RWPE1 (cell line): ENCODE results near the gene GPR161.

Experiments
- CTCF ChIA-PET: fragments of 350-600 bp; sonication (Branson Sonifier 250); formaldehyde crosslinking; extraction: SDS; loops from one replicate; lab custom pipeline; 2021; lab: Yijun Ruan, JAX
- POLR2A ChIA-PET: fragments of 400-600 bp; formaldehyde crosslinking; extraction: SDS; loops from one replicate; lab custom pipeline; 2020; ENCODE audit warnings: antibody characterized with exemption; ENCODE audit not compliant: low non-redundant PET; lab: Yijun Ruan, JAX
- DNase-seq: peaks from one replicate; pipeline ENCODE4 v3.0.0; 2012; ENCODE audit warnings: low spot score
- H3K27ac ChIP-seq: fragments of 450-650 bp; 2 replicates; pipeline ENCODE4 v1.5.1; 2017
- TF ChIP-seq, protein P1 (sequence below): fragments of 450-650 bp; conservative IDR thresholded peaks from 2 replicates; pipeline ENCODE4 v1.5.1; 2017; ENCODE audit warnings: low read depth, mild to moderate bottlenecking

The GPR161 gene

DNA sequence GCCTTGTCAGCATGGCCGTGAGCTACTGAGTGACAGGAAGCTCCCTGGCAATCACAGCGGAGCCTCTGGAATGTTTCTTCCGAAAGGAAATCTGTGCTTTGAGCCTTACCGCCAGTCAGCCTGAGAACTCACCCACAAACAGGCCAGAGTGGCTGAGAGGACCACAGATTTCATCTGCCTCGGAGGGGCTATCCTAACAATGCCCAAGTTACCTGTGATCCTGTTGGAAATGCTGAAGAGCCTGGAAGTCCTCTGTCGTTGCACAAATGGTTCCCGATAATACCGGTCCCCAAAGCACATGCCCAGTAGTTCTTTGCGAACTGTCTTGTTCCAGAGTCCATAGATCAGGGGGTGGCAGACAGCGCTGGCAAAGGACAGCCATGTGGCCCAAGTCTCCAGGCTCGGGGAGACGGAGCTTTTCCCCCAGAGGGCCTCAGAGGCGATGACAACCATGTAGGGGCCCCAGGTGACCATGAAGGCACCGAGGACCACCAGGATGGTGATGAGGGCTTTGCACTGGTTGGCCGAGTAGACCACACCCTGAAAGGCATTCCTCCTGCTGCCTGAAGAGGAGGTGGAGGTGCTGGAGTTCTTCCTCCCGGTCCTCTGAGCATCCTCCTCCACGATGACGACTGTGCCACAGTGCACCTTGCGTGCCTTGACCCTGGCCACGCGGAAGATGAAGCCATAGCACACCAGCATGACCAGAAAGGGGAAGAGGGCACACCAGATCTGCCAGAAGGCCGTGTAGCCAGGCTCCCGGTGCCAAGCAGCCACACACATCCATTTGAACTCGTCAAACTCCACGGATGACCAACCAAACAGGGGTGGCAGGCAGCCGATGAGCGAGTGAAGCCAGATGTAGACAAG lies 40.2 kb downstream of the GPR161 start:
- H3K27ac ChIP-seq: no peak overlapping the region
- DNase-seq: no peak
- TF ChIP-seq, protein P1, sequence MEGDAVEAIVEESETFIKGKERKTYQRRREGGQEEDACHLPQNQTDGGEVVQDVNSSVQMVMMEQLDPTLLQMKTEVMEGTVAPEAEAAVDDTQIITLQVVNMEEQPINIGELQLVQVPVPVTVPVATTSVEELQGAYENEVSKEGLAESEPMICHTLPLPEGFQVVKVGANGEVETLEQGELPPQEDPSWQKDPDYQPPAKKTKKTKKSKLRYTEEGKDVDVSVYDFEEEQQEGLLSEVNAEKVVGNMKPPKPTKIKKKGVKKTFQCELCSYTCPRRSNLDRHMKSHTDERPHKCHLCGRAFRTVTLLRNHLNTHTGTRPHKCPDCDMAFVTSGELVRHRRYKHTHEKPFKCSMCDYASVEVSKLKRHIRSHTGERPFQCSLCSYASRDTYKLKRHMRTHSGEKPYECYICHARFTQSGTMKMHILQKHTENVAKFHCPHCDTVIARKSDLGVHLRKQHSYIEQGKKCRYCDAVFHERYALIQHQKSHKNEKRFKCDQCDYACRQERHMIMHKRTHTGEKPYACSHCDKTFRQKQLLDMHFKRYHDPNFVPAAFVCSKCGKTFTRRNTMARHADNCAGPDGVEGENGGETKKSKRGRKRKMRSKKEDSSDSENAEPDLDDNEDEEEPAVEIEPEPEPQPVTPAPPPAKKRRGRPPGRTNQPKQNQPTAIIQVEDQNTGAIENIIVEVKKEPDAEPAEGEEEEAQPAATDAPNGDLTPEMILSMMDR: no peak
- ChIA-PET POLR2A (no interaction called here), CTCF (interaction anchor here (0.7 kb wide), 1 partner anchor 11 kb away, joined by 4 read pairs; no protein-coding TSS in a partner anchor)

DNA sequence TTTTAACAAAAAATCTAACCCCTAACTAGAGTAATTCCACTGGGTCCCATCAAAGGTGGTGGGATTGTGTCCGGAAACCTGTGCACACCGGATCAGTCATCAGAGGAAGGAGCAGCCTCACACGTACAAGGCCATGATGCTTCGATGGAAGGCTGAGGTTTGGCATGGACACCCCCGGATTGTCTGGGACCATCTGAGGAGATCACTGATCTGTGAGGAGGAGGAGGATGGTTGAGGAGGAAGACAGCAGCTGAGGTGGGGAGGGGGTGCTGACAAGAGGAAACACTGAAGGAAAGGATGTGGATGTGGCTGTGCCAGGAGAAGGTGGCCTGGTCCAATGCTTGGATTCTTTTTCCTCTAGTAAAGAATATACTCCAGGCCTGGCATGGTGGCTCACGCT lies 41.3 kb downstream of the GPR161 start:
- POLR2A ChIA-PET: no interaction called here
- no peak for DNase-seq
- H3K27ac ChIP-seq: no peak overlapping the region
- TF ChIP-seq, protein P1: no peak
- CTCF ChIA-PET: interaction anchor here (0.6 to 0.9 kb wide), 3 partner anchors 10 to 495 kb away, joined by 4 to 5 read pairs (median 4); no protein-coding TSS in a partner anchor

DNA sequence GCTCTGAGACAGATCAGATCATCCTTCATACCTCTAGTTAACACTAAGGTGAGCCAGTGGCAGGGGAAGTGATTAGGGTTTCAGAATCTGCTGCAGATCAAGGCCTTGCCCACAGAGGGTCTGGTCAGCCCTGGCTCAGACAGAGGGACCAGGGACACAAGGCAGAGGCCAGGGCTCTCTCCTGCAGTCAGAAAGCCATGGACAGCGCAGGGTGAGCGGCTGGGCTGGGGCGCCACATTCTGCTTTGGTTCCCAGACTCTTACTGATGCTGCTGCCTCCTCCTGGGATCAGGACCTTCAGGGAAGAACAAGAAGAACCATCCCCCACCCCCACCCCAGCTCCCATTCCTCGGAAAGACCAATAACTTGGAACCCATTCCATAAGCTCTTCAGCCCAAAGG lies 43.1 kb downstream of the GPR161 start:
- CTCF ChIA-PET: interaction anchor here (1.4 kb wide), 1 partner anchor 8 kb away, joined by 3 read pairs; no protein-coding TSS in a partner anchor

DNA sequence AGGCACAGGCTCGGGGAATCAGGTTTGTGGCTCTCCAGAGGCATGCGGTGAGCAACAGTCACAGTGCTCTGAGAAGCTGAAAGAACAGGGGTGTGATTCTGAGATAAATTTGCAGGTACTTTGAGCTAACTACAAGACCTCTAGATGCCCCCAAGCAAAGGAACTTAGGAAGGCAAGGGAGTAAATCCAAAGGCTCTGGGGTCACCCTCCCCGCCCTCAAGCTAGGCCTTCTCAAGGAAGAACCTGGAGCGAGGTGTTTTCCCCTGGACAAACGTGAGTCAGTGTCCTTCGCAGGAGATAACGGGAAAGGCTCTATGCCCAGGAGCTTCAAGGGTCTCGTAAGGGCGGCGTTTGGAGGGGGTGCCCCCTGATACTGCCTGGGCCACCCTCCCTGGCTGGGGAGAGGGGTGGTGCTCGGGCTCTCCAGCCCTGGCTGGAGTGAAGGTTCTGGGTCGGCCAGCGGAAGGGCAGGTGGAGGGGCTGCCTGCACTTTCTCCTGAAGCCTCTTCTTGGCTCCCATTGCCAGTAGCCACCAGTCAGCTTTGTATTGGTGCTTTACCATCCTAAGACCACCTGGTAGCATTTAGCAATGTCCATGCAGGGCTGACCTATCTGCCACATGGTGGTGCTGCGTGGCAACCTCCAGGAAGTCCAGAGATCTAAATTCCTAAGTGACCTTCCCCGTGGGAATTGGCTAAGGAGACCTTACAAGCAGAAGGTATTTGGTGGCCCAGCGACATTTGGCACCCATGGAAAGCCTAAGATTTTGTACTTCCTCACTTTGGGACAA lies 44.0 kb downstream of the GPR161 start:
- ChIA-PET CTCF (interaction anchor here (0.5 to 1.4 kb wide), 4 partner anchors 9 to 38 kb away, joined by 3 to 4 read pairs (median 4); no protein-coding TSS in a partner anchor), POLR2A (no interaction called here)
- DNase-seq: no peak

More for the DNA sequence above, 43.1 kb downstream of the GPR161 start:
- TF ChIP-seq, protein P1: no peak
- POLR2A ChIA-PET: no interaction called here
- H3K27ac ChIP-seq: no peak overlapping the region
- no peak for DNase-seq

DNA sequence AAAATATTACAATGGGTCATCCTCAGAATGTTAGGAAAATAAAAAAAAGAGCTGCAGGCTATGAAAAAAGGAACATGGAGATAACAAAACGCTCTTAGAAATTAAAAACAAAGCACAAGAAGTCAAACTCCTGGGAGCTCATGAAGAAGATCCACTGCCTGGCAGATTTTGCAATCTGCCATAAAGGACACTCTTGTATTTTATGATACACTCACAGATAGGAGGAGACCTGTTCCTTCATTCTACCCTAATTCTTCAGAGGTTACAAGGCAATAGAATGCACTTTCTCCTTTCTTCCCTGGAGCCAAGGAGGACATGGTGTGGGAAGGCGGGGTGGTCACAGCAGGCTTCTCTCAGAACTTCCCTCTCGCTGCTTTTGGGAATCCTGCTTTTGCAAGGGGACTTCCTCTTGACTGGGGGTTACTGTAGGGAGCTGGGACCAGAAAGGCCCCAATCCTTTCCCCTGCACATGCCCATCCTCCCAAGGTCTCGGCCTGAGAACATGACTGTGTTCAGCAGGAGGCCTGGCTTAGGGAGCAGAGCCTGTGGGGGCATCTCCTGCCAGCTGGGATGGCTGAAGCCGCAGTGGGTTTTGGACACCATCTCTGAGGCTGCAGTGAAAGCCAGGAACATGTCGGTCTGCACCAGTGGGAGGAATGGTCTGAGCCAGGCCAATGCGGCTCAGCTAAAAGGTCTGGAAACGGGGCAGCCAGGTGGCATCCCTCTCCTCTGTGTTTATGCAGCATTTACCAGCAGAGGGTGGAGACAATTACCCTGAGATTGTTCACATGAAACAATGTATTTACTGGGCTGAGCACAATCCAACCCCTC lies 44.8 kb downstream of the GPR161 start:
- CTCF ChIA-PET: interaction anchor here (1.2 kb wide), 1 partner anchor 10 kb away, joined by 3 read pairs; no protein-coding TSS in a partner anchor
- TF ChIP-seq, protein P1: no peak

More for the DNA sequence above, 44.0 kb downstream of the GPR161 start:
- TF ChIP-seq, protein P1: peak; percentile 19; the same call in 1 of the 2 replicates
- H3K27ac ChIP-seq: peak overlapping the region; percentile 7; the same call in 1 of the 2 replicates

More for the DNA sequence above, 44.8 kb downstream of the GPR161 start:
- POLR2A ChIA-PET: no interaction called here
- no peak for DNase-seq
- peak overlapping the region; percentile 7; the same call in 1 of the 2 replicates for H3K27ac ChIP-seq
